ENCODE measurements around the gene TLE5. TPM values are rescaled to one million over a fixed set of nuclear protein-coding genes. Genes with fewer than 3 reads are reported as not detected.

Gene TLE5
- total RNA-seq, 2 donors from 2014 or later = 407 to 409 TPM

DNA sequence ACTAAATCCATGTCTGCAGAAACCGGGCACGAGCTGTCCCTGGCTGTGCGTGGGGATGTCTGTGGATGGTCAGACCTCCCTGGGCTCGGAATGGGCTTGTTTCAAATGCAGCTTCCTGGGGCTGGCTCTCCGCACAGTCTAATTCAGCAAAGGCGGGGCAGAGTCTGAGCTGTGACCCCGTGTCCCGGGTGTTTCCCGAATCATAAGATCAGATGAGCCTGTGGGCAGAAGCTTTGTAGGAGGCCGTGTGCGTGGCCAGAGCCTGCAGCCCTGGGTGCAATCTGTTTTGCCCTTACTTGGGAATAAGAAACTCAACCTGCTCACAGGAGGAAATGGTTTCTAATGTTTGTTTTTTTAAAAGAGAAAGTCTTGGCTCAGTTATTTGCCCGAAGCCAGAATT lies 18.0 kb upstream of the TLE5 start:
- Histone ChIP-seq H3K9me3 (no peaks in the 10 kb centered on the region), H3K4me3 (no peak overlapping the region), H3K36me3 (no peaks in the 10 kb centered on the region), H3K27ac (peak overlapping the region; percentile 54), H3K4me1 (no peaks in the 10 kb centered on the region), H3K9ac (ENCODE audit: low read depth in 2 of 2, low read length in 2 of 2) (peak overlapping the region; percentile 27 to 28), H3K27me3 (no peaks in the 10 kb centered on the region)
- TF ChIP-seq, protein P1, sequence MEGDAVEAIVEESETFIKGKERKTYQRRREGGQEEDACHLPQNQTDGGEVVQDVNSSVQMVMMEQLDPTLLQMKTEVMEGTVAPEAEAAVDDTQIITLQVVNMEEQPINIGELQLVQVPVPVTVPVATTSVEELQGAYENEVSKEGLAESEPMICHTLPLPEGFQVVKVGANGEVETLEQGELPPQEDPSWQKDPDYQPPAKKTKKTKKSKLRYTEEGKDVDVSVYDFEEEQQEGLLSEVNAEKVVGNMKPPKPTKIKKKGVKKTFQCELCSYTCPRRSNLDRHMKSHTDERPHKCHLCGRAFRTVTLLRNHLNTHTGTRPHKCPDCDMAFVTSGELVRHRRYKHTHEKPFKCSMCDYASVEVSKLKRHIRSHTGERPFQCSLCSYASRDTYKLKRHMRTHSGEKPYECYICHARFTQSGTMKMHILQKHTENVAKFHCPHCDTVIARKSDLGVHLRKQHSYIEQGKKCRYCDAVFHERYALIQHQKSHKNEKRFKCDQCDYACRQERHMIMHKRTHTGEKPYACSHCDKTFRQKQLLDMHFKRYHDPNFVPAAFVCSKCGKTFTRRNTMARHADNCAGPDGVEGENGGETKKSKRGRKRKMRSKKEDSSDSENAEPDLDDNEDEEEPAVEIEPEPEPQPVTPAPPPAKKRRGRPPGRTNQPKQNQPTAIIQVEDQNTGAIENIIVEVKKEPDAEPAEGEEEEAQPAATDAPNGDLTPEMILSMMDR (IDR thresholded peaks at IDR 0.05) = no peak
- intact Hi-C loops (cut with DNase I) = no loop called here
- DNase-seq = peak; percentile 83

DNA sequence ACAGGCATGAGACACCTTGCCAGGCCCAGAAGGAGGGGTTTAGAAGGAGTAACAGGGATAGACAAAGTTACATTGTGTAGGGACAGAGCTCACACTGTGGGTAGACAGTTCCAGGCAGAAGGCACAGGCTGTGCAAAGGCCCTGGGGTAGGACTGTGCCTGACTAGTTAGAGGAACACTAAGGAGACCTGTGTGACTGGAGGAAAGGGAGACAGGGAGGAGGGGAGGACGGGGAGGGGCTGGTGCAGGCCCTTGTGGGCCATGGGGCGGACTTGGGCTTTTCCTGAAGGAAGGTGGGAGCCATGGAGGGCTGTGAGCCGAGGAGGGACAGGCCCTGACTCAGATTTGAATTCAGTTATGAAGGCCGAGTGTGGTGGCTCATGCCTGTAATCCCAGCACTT lies 17.3 kb upstream of the TLE5 start:
- no peaks in the 10 kb centered on the region for H3K4me1 ChIP-seq

GRCh38 chr19:3075605-3076431 lies 13.5 kb upstream of the TLE5 start:
- H3K9me3 ChIP-seq = no peaks in the 10 kb centered on the region
- no peaks in the 10 kb centered on the region for H3K4me1 ChIP-seq
- H3K27me3 ChIP-seq = no peaks in the 10 kb centered on the region
- intact Hi-C loops (cut with DNase I) = loop anchor here (5.0 kb wide), 1 partner anchor 86 kb away; no protein-coding TSS in a partner anchor
- H3K9ac ChIP-seq (ENCODE audit: low read depth in 2 of 2, low read length in 2 of 2) = peak overlapping the region in 1 of 2 donors; percentile 54
- TF ChIP-seq, protein P1 (IDR thresholded peaks at IDR 0.05) = peak; percentile 96
- H3K4me3 ChIP-seq = no peak overlapping the region
- H3K27ac ChIP-seq = no peak overlapping the region
- no peaks in the 10 kb centered on the region for H3K36me3 ChIP-seq
- DNase-seq = peak; percentile 78

More for the DNA sequence above, 17.3 kb upstream of the TLE5 start:
- H3K27me3 ChIP-seq = no peaks in the 10 kb centered on the region
- no peaks in the 10 kb centered on the region for H3K36me3 ChIP-seq
- no peak overlapping the region for H3K4me3 ChIP-seq
- TF ChIP-seq, protein P1 (IDR thresholded peaks at IDR 0.05) = no peak
- no peak for DNase-seq
- peak overlapping the region; percentile 14 for H3K27ac ChIP-seq
- no peak overlapping the region for H3K9ac ChIP-seq (ENCODE audit: low read depth in 2 of 2, low read length in 2 of 2)
- intact Hi-C loops (cut with DNase I) = loop anchor here (2.0 to 5.0 kb wide), 2 partner anchors 27 to 83 kb away; no protein-coding TSS in a partner anchor
- H3K9me3 ChIP-seq = no peaks in the 10 kb centered on the region

GRCh38 chr19:3073931-3074595 lies 11.8 kb upstream of the TLE5 start:
- TF ChIP-seq, protein P1 (IDR thresholded peaks at IDR 0.05) = no peak
- intact Hi-C loops (cut with DNase I) = loop anchor here (5.0 kb wide), 1 partner anchor 112 kb away; no protein-coding TSS in a partner anchor
- H3K4me3 ChIP-seq = no peak overlapping the region
- H3K9me3 ChIP-seq = no peaks in the 10 kb centered on the region
- no peak overlapping the region for H3K9ac ChIP-seq (ENCODE audit: low read depth in 2 of 2, low read length in 2 of 2)
- H3K27me3 ChIP-seq = no peaks in the 10 kb centered on the region
- H3K36me3 ChIP-seq = no peaks in the 10 kb centered on the region
- H3K27ac ChIP-seq = no peak overlapping the region
- H3K4me1 ChIP-seq = no peaks in the 10 kb centered on the region
- no peak for DNase-seq

GRCh38 chr19:3073159-3073563 lies 10.9 kb upstream of the TLE5 start:
- Histone ChIP-seq H3K9me3 (no peaks in the 10 kb centered on the region), H3K27me3 (no peaks in the 10 kb centered on the region), H3K27ac (no peak overlapping the region), H3K36me3 (no peaks in the 10 kb centered on the region), H3K4me3 (no peak overlapping the region), H3K4me1 (no peaks in the 10 kb centered on the region), H3K9ac (ENCODE audit: low read depth in 2 of 2, low read length in 2 of 2) (no peak overlapping the region)
- DNase-seq = peak; percentile 50
- TF ChIP-seq, protein P1 (IDR thresholded peaks at IDR 0.05) = no peak
- intact Hi-C loops (cut with DNase I) = loop anchor here (5.0 kb wide), 1 partner anchor 111 kb away; no protein-coding TSS in a partner anchor
